ENCODE measurements around the gene LRFN2. TPM values are rescaled to one million over a fixed set of nuclear protein-coding genes. Genes with fewer than 3 reads are reported as not detected.

Gene LRFN2
- total and polyA plus RNA-seq, 2 of the 8 experiments (the other 6 are each of a cell fraction or from before 2014, with no cell fraction given) = 2.3 TPM

DNA sequence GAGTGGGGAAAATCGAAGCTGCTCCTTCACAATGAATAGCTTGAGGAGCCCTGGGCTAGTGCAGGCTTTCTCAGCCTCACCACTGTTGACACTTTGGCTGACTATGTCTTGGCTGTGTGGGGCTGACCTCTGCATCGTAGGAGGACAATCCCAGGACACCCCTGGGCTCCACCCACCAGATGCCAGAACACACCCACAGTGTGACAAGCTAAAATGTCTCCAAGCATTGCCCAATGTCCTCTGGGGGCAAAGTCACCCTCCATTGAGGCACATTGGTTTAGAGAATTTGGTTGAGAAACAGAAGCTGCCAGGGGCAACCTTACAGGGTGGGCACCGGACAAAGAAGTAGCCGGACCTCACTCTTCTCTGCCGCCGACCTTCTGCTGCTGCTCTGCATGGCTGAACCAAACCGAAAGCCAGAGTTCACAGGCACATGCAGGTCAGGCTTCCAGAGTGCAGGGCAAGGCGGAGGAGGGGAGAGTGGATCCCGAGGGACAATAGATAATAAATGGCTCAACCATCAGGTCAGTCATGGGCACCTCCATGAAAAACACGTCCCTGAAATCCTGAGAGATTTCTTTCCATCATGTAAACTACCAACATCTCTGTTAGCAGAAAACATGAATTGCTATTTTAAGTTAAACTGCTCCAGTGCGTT, 189.0 kb downstream of the LRFN2 start (continued):
- TF ChIP-seq, protein P1, sequence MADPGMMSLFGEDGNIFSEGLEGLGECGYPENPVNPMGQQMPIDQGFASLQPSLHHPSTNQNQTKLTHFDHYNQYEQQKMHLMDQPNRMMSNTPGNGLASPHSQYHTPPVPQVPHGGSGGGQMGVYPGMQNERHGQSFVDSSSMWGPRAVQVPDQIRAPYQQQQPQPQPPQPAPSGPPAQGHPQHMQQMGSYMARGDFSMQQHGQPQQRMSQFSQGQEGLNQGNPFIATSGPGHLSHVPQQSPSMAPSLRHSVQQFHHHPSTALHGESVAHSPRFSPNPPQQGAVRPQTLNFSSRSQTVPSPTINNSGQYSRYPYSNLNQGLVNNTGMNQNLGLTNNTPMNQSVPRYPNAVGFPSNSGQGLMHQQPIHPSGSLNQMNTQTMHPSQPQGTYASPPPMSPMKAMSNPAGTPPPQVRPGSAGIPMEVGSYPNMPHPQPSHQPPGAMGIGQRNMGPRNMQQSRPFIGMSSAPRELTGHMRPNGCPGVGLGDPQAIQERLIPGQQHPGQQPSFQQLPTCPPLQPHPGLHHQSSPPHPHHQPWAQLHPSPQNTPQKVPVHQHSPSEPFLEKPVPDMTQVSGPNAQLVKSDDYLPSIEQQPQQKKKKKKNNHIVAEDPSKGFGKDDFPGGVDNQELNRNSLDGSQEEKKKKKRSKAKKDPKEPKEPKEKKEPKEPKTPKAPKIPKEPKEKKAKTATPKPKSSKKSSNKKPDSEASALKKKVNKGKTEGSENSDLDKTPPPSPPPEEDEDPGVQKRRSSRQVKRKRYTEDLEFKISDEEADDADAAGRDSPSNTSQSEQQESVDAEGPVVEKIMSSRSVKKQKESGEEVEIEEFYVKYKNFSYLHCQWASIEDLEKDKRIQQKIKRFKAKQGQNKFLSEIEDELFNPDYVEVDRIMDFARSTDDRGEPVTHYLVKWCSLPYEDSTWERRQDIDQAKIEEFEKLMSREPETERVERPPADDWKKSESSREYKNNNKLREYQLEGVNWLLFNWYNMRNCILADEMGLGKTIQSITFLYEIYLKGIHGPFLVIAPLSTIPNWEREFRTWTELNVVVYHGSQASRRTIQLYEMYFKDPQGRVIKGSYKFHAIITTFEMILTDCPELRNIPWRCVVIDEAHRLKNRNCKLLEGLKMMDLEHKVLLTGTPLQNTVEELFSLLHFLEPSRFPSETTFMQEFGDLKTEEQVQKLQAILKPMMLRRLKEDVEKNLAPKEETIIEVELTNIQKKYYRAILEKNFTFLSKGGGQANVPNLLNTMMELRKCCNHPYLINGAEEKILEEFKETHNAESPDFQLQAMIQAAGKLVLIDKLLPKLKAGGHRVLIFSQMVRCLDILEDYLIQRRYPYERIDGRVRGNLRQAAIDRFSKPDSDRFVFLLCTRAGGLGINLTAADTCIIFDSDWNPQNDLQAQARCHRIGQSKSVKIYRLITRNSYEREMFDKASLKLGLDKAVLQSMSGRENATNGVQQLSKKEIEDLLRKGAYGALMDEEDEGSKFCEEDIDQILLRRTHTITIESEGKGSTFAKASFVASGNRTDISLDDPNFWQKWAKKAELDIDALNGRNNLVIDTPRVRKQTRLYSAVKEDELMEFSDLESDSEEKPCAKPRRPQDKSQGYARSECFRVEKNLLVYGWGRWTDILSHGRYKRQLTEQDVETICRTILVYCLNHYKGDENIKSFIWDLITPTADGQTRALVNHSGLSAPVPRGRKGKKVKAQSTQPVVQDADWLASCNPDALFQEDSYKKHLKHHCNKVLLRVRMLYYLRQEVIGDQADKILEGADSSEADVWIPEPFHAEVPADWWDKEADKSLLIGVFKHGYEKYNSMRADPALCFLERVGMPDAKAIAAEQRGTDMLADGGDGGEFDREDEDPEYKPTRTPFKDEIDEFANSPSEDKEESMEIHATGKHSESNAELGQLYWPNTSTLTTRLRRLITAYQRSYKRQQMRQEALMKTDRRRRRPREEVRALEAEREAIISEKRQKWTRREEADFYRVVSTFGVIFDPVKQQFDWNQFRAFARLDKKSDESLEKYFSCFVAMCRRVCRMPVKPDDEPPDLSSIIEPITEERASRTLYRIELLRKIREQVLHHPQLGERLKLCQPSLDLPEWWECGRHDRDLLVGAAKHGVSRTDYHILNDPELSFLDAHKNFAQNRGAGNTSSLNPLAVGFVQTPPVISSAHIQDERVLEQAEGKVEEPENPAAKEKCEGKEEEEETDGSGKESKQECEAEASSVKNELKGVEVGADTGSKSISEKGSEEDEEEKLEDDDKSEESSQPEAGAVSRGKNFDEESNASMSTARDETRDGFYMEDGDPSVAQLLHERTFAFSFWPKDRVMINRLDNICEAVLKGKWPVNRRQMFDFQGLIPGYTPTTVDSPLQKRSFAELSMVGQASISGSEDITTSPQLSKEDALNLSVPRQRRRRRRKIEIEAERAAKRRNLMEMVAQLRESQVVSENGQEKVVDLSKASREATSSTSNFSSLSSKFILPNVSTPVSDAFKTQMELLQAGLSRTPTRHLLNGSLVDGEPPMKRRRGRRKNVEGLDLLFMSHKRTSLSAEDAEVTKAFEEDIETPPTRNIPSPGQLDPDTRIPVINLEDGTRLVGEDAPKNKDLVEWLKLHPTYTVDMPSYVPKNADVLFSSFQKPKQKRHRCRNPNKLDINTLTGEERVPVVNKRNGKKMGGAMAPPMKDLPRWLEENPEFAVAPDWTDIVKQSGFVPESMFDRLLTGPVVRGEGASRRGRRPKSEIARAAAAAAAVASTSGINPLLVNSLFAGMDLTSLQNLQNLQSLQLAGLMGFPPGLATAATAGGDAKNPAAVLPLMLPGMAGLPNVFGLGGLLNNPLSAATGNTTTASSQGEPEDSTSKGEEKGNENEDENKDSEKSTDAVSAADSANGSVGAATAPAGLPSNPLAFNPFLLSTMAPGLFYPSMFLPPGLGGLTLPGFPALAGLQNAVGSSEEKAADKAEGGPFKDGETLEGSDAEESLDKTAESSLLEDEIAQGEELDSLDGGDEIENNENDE (IDR thresholded peaks at IDR 0.05; ENCODE audit: insufficient replicate concordance, low read length) = no peak
- TF ChIP-seq, protein P2, sequence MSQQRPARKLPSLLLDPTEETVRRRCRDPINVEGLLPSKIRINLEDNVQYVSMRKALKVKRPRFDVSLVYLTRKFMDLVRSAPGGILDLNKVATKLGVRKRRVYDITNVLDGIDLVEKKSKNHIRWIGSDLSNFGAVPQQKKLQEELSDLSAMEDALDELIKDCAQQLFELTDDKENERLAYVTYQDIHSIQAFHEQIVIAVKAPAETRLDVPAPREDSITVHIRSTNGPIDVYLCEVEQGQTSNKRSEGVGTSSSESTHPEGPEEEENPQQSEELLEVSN (IDR thresholded peaks at IDR 0.05) = no peak
- TF ChIP-seq RXRA (IDR thresholded peaks at IDR 0.05; ENCODE audit: insufficient read depth, low read depth, low read length) = no peak
- TF ChIP-seq CHD1 (IDR thresholded peaks at IDR 0.05; ENCODE audit: low read depth, low read length) = no peak
- no peak for TF ChIP-seq SAP30 (IDR thresholded peaks at IDR 0.05; ENCODE audit: insufficient read depth, insufficient replicate concordance, low read length)
- no peak for TF ChIP-seq TEAD4 (IDR thresholded peaks at IDR 0.05; ENCODE audit: low read depth, low read length)
- no peak for TF ChIP-seq NRF1 (IDR thresholded peaks at IDR 0.05; ENCODE audit: low read depth, low read length)
- no peak for TF ChIP-seq EZH2 (IDR thresholded peaks at IDR 0.05; ENCODE audit: low read depth, low read length, severe bottlenecking)
- no peak for TF ChIP-seq JUN (IDR thresholded peaks at IDR 0.05; ENCODE audit: low read depth, low read length)
- no peak for TF ChIP-seq SUZ12 (IDR thresholded peaks at IDR 0.05; ENCODE audit: low read length)

All from H1 (cell line).